CD8-positive, alpha-beta memory T cell (primary cell): ENCODE results near the gene ARHGAP26. TPM values are rescaled to one million over a fixed set of nuclear protein-coding genes. Genes with fewer than 3 reads are reported as not detected.

Experiments
- CTCF ChIA-PET: fragments of 350-600 bp; sonication (Branson Sonifier 250); formaldehyde crosslinking; loops from one replicate; lab custom pipeline; 2021; ENCODE audit warnings: antibody characterized with exemption; lab: Charles Lee
- POLR2A ChIA-PET: fragments of 350-600 bp; sonication (Branson Sonifier 250); formaldehyde crosslinking; loops from one replicate; lab custom pipeline; 2021; ENCODE audit warnings: antibody characterized with exemption; lab: Charles Lee
- DNase-seq, 5 donors: peaks; one replicate each; pipeline versions ENCODE4 v3.0.0 to v3.0.0-alpha.2; 2020 to 2022; ENCODE audit warnings: mixed read lengths in 1 of 5
- H3K27ac ChIP-seq: one replicate; pipeline ENCODE4 v1.7.0; 2013; ENCODE audit warnings: low read depth, mild to moderate bottlenecking, low read length, moderate library complexity
- H3K27me3 ChIP-seq: 2 replicates; pipeline ENCODE4 v1.7.0; 2013; ENCODE audit warnings: low read length, mild to moderate bottlenecking; ENCODE audit not compliant: insufficient read depth, poor library complexity, severe bottlenecking
- H3K36me3 ChIP-seq: 2 replicates; pipeline ENCODE4 v1.7.0; 2013; ENCODE audit warnings: mild to moderate bottlenecking, low read length, moderate library complexity; ENCODE audit not compliant: insufficient read depth
- H3K4me1 ChIP-seq: 2 replicates; pipeline ENCODE4 v1.7.0; 2013; ENCODE audit warnings: mild to moderate bottlenecking, low read length, moderate library complexity; ENCODE audit not compliant: insufficient read depth
- H3K4me3 ChIP-seq: 2 replicates; pipeline ENCODE4 v1.7.0; 2013; ENCODE audit warnings: mild to moderate bottlenecking, low read length
- H3K9me3 ChIP-seq: 2 replicates; pipeline ENCODE4 v1.7.0; 2013; ENCODE audit warnings: mild to moderate bottlenecking, low read length
- H3K27ac Mint-ChIP-seq, 8 donors: one replicate each; pipeline ENCODE4 v1.8.0; 2020 to 2021; ENCODE audit warnings: mixed read lengths in 8 of 8, mild to moderate bottlenecking in 6 of 8, inconsistent platforms in 3 of 8, moderate library complexity in 3 of 8
- H3K27me3 Mint-ChIP-seq, 2 donors: one replicate each; pipeline ENCODE4 v1.8.0; 2020 to 2021; ENCODE audit warnings: mixed read lengths in 2 of 2, mild to moderate bottlenecking in 1 of 2, moderate library complexity in 1 of 2
- H3K36me3 Mint-ChIP-seq, 3 donors: one replicate each; pipeline ENCODE4 v1.8.0; 2020 to 2021; ENCODE audit warnings: mixed read lengths in 3 of 3, inconsistent platforms in 1 of 3, mild to moderate bottlenecking in 1 of 3
- H3K4me1 Mint-ChIP-seq, 3 donors: one replicate each; pipeline ENCODE4 v1.8.0; 2020 to 2021; ENCODE audit warnings: mixed read lengths in 3 of 3, inconsistent platforms in 1 of 3, mild to moderate bottlenecking in 1 of 3
- H3K4me3 Mint-ChIP-seq, 7 donors: one replicate each; pipeline ENCODE4 v1.8.0; 2020 to 2021; ENCODE audit warnings: mixed read lengths in 7 of 7, mild to moderate bottlenecking in 6 of 7, moderate library complexity in 4 of 7, inconsistent platforms in 2 of 7
- H3K9me3 Mint-ChIP-seq, 5 donors: one replicate each; pipeline ENCODE4 v1.8.0; 2020 to 2022; ENCODE audit warnings: mixed read lengths in 5 of 5, mild to moderate bottlenecking in 3 of 5, moderate library complexity in 2 of 5, inconsistent platforms in 1 of 5
- polyA plus RNA-seq: library from polyadenylated mRNA; unstranded; fragments of 300-500 nt; fragmentation: Illumina TruSeq; gene quantifications from one replicate; pipeline ENCODE4 v1.2.3, GENCODE V29; 2021
- total RNA-seq, 2 experiments: library from RNA; stranded (reverse); gene quantifications; one replicate each; pipeline ENCODE4 v1.2.3, GENCODE V29; 2021

The ARHGAP26 gene
- total and polyA plus RNA-seq, 3 experiments from 2014 or later, result 16.7 to 37.1 (median 19.7) TPM

DNA sequence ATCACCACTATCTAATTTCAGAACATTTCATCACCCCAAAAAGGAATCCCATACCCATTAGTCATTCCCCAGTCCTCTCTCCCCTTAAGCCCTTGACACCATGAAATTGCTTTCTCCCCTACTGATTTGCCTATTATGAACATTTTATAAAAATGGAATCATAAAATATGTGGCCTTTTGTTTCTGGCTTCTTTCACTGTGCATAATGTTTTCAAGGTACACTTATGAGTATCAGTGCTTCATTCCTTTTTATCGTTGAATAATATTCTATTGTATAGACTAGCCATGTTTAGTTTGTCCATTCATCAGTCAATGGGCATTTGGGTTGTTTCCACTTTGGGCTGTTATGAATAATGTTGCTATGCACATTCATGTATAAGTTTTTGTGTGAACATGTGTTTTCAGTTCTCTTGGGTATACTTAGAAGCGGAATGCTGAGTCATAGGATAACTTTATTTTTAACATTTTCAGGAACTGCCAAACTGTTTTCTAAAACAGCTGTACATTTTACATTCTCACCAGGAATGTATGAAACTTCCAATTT, 43.9 kb upstream of the ARHGAP26 start:
- ChIA-PET CTCF (no interaction called here), POLR2A (no interaction called here)
- DNase-seq, result no peak
- Mint-ChIP-seq H3K4me1 (peaks cover 0 to 5% (median 0%) of the 10 kb centered on the region in 3 donors), H3K27ac (no peak overlapping the region), H3K27me3 (no peaks in the 10 kb centered on the region), H3K4me3 (no peak overlapping the region), H3K9me3 (no peaks in the 10 kb centered on the region), H3K36me3 (no peaks in the 10 kb centered on the region)
- H3K36me3 ChIP-seq, result no peaks in the 10 kb centered on the region
- H3K27me3 ChIP-seq, result no peaks in the 10 kb centered on the region
- no peaks in the 10 kb centered on the region for H3K9me3 ChIP-seq
- no peak overlapping the region for H3K4me3 ChIP-seq
- no peaks in the 10 kb centered on the region for H3K4me1 ChIP-seq
- no peak overlapping the region for H3K27ac ChIP-seq

- Mint-ChIP-seq H3K9me3 (no peaks in the 10 kb centered on the region), H3K36me3 (no peaks in the 10 kb centered on the region), H3K4me3 (no peak overlapping the region), H3K4me1 (peaks cover 4 to 12% (median 9%) of the 10 kb centered on the region in 3 donors), H3K27me3 (no peaks in the 10 kb centered on the region), H3K27ac (peak overlapping the region in 1 of 8 donors; percentile 71)
- ChIA-PET POLR2A (no interaction called here), CTCF (interaction anchor here (1.3 to 4.4 kb wide), 2 partner anchors 10 to 31 kb away, joined by 3 to 14 read pairs; no protein-coding TSS in a partner anchor)
- DNase-seq, result no peak
- Histone ChIP-seq H3K36me3 (no peaks in the 10 kb centered on the region), H3K27me3 (no peaks in the 10 kb centered on the region), H3K4me3 (no peak overlapping the region), H3K27ac (no peak overlapping the region), H3K9me3 (no peaks in the 10 kb centered on the region), H3K4me1 (no peaks in the 10 kb centered on the region)
Measured at GRCh38 chr5:142727735-142728047, 42.5 kb upstream of the ARHGAP26 start.

DNA sequence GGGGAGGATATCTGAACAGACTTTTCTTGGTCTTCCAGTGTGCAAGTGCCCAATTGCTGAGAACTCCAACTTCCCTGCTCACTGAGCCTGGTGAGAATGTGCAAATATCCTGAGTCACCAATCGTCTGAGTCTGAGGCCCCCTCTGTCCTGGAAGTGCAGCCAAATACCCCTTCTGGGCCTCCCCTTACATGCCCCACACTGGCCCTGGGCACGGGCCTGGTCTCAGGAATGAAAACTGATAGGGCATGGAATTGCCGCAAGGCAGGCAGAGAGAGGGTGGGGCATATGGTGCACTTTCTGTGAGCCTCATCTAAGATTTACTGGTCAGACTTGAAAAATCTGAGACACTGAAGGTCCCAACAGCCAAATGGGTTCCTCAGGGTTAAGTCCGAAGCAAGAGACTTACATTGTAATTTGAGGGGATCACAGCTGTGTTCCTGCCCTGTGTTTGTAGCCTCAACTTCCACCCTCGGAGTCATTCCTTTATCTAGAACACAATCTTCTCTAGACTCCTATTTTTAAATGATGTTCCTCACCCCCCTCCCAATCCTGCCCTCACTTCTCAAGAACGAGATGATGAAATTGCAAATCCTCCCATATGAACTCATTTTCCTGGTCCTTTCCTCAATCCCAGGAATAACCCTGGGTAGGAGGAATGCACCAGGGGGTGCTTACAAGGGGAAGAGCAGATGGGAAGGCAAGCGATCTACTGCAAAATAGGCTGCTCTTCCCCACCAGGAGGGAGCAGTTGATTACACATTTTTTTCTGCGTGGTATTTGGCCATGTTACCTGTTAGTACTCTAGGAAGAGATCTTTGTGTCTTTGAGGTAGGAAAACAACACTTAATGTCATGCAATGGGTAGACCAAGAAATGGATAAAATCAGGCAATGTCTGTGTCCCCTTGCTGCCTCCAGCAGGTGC, 34.6 kb upstream of the ARHGAP26 start:
- POLR2A ChIA-PET, result no interaction called here
- Mint-ChIP-seq H3K4me3 (peak overlapping the region in 3 of 7 donors; percentile 12 to 28 (median 28)), H3K4me1 (peaks cover 51 to 61% (median 59%) of the 10 kb centered on the region in 3 donors), H3K27ac (peak overlapping the region in 5 of 8 donors; percentile 2 to 71 (median 20)), H3K9me3 (no peaks in the 10 kb centered on the region), H3K36me3 (no peaks in the 10 kb centered on the region), H3K27me3 (no peaks in the 10 kb centered on the region)
- H3K36me3 ChIP-seq, result no peaks in the 10 kb centered on the region
- H3K27ac ChIP-seq, result no peak overlapping the region
- no peak overlapping the region for H3K4me3 ChIP-seq
- CTCF ChIA-PET, result interaction anchor here (0.9 to 3.1 kb wide), 7 partner anchors 9 to 153 kb away, joined by 3 to 13 read pairs (median 4); no protein-coding TSS in a partner anchor
- H3K4me1 ChIP-seq, result peaks cover 24% of the 10 kb centered on the region
- DNase-seq, result no peak
- H3K9me3 ChIP-seq, result no peaks in the 10 kb centered on the region
- H3K27me3 ChIP-seq, result no peaks in the 10 kb centered on the region

DNA sequence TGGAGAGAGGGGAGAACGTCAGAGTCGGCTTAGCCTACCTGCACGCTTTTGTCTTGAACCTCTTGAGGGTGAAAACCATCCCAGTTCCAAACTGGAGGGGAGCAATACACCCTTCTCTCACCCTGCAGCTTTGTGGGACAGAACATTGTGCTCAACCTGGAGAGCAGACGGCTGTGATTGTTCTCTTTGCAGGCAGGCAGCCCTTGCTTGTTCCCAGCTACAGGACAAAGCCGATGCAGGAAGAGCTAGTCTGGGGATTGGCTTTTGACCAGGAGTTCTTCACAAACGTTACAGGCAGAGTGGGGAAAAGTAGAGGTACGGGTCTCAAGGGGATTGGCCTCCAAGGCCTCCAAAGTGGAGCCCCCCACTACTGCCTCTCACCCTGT, 33.9 kb upstream of the ARHGAP26 start:
- no peaks in the 10 kb centered on the region for H3K9me3 Mint-ChIP-seq
- no peaks in the 10 kb centered on the region for H3K27me3 Mint-ChIP-seq
- Histone ChIP-seq H3K4me1 (peaks cover 24% of the 10 kb centered on the region), H3K36me3 (no peaks in the 10 kb centered on the region), H3K27me3 (no peaks in the 10 kb centered on the region), H3K27ac (no peak overlapping the region), H3K9me3 (no peaks in the 10 kb centered on the region), H3K4me3 (no peak overlapping the region)
- H3K4me3 Mint-ChIP-seq, result no peak overlapping the region
- H3K4me1 Mint-ChIP-seq, result peaks cover 51 to 59% (median 57%) of the 10 kb centered on the region in 3 donors
- CTCF ChIA-PET, result interaction anchor here (0.9 to 3.1 kb wide), 5 partner anchors 12 to 153 kb away, joined by 3 to 13 read pairs (median 4); no protein-coding TSS in a partner anchor
- POLR2A ChIA-PET, result no interaction called here
- H3K36me3 Mint-ChIP-seq, result no peaks in the 10 kb centered on the region
- H3K27ac Mint-ChIP-seq, result peak overlapping the region in 3 of 8 donors; percentile 10 to 36 (median 15)
- no peak for DNase-seq

- Mint-ChIP-seq H3K27me3 (no peaks in the 10 kb centered on the region), H3K4me3 (no peak overlapping the region), H3K9me3 (no peaks in the 10 kb centered on the region), H3K4me1 (peaks cover 51 to 54% (median 53%) of the 10 kb centered on the region in 3 donors), H3K36me3 (no peaks in the 10 kb centered on the region), H3K27ac (peak overlapping the region in 1 of 8 donors; percentile 18)
- Histone ChIP-seq H3K27ac (no peak overlapping the region), H3K9me3 (no peaks in the 10 kb centered on the region), H3K36me3 (no peaks in the 10 kb centered on the region), H3K4me1 (peaks cover 24% of the 10 kb centered on the region), H3K27me3 (no peaks in the 10 kb centered on the region), H3K4me3 (no peak overlapping the region)
- POLR2A ChIA-PET, result no interaction called here
- CTCF ChIA-PET, result interaction anchor here (0.9 to 3.1 kb wide), 5 partner anchors 11 to 152 kb away, joined by 3 to 13 read pairs (median 3); no protein-coding TSS in a partner anchor
- no peak for DNase-seq
Measured at GRCh38 chr5:142737179-142737578, 33.0 kb upstream of the ARHGAP26 start.

DNA sequence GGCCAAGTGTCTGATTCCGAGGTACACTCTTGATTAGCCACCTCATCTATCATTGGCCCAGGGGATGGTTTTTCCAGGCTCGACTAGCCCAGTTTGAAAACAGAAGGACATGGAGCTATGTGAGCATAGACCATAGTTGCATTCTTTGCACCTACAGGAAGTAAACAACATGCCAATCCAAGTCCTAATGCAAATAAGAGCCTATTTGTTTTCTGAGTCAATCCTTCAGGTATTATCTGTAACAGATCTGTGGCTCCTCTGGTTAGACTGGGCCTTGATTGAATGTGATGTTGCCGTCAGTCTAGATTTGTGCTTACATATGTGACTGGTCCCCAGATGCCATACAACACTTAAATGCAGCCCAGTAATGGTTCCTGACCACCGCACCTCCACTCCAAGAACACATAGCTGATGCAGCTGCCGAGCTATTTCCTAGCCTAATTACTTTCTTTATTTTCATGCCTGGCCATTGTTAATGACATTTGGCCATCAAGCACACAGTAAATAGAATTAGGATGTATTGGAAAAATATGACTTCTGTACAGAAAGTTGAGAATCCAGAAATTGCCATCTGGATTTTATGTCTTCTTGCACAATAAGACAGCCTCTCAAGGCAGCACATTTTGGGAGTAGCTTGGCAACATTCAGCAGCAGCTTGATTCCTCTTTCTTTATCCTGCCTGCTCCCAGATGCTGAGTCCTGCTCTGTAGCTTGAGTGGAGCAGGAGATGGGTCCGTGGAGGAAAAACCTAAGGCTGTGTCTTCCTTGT, 29.5 kb upstream of the ARHGAP26 start:
- no peaks in the 10 kb centered on the region for H3K9me3 ChIP-seq
- no peaks in the 10 kb centered on the region for H3K36me3 ChIP-seq
- ChIA-PET POLR2A (no interaction called here), CTCF (interaction anchor here (1.2 to 3.1 kb wide), 6 partner anchors 8 to 148 kb away, joined by 3 to 17 read pairs (median 5); no protein-coding TSS in a partner anchor)
- no peaks in the 10 kb centered on the region for H3K36me3 Mint-ChIP-seq
- no peak overlapping the region for H3K27ac Mint-ChIP-seq
- H3K9me3 Mint-ChIP-seq, result no peaks in the 10 kb centered on the region
- H3K27me3 Mint-ChIP-seq, result peaks cover 3 to 8% of the 10 kb centered on the region in 2 donors
- no peak overlapping the region for H3K4me3 ChIP-seq
- no peaks in the 10 kb centered on the region for H3K4me1 ChIP-seq
- H3K27me3 ChIP-seq, result no peaks in the 10 kb centered on the region
- peaks cover 21 to 24% (median 22%) of the 10 kb centered on the region in 3 donors for H3K4me1 Mint-ChIP-seq
- DNase-seq, result no peak
- no peak overlapping the region for H3K4me3 Mint-ChIP-seq
- H3K27ac ChIP-seq, result no peak overlapping the region

DNA sequence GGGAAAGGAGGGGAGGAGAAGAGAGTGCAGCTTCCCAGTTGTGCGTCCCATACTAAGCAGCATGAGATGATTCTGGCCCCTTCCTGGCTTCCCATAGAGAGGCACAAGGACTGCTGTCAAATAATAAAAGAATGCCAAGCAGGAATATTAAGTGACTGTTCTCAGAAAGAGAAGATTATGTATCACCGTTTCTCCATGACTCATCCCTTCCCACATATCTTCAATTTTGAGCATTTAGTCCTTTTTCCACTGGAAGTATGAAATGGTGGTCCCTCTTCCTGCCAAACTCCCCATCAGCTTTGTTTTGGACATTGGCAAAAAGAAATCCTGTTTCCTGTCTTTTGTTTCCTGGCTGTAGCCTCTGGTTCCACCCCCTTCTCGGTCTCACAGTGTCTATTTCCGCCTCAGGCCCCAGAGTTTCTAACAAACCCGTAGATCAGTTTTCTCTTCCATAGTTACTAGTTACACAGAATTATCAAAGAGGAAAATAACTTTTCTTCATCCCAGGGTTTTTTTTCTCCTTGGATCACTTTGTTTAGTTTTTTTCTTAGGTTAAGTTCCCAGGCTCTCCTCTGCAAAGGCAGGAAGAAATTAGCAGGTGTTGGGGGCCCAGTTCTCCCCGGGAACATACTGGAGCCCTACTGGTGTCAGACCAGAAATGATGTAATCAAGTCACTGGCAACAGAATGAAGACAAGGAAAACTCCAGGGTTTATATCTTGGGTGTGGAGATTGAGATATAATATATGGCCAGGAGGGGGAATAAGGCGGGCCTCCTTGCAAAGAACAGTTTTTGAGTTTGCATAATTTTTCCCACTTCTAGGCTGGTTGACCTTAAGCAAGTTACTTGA, 26.4 kb upstream of the ARHGAP26 start:
- Histone ChIP-seq H3K27ac (no peak overlapping the region), H3K4me1 (no peaks in the 10 kb centered on the region), H3K4me3 (no peak overlapping the region), H3K27me3 (no peaks in the 10 kb centered on the region), H3K9me3 (no peaks in the 10 kb centered on the region), H3K36me3 (no peaks in the 10 kb centered on the region)
- no peak overlapping the region for H3K4me3 Mint-ChIP-seq
- H3K4me1 Mint-ChIP-seq, result peaks cover 3 to 9% (median 5%) of the 10 kb centered on the region in 3 donors
- ChIA-PET POLR2A (no interaction called here), CTCF (interaction anchor here (0.9 to 3.1 kb wide), 8 partner anchors 10 to 136 kb away, joined by 3 to 17 read pairs (median 5); partner anchors contain the start of gene ARHGAP26)
- no peak for DNase-seq
- peaks cover 3 to 8% of the 10 kb centered on the region in 2 donors for H3K27me3 Mint-ChIP-seq
- no peak overlapping the region for H3K27ac Mint-ChIP-seq
- H3K9me3 Mint-ChIP-seq, result no peaks in the 10 kb centered on the region
- no peaks in the 10 kb centered on the region for H3K36me3 Mint-ChIP-seq
